Stimulated activated naive CD8-positive, alpha-beta T cell treated with anti-CD3 and anti-CD28 coated beads, Interleukin-15, Interleukin-2, amounts not matched to agents 100 ng/mL and 50 ng/mL, for 24 hours (primary cell): ENCODE data around the gene FRAT2.
"Not testable (repeated sequence)": the region's sequence is repeated elsewhere in the genome, so short reads cannot be mapped to it uniquely, and the experiment has no call there.

Source experiments
- H3K27ac Mint-ChIP-seq: one replicate; pipeline ENCODE4 v1.8.0; 2021; ENCODE audit warnings: mild to moderate bottlenecking, mixed read lengths
- H3K27me3 Mint-ChIP-seq: one replicate; pipeline ENCODE4 v1.8.0; 2021; ENCODE audit warnings: mixed read lengths
- H3K36me3 Mint-ChIP-seq: one replicate; pipeline ENCODE4 v1.8.0; 2021; ENCODE audit warnings: low read depth, mixed read lengths
- H3K4me1 Mint-ChIP-seq: one replicate; pipeline ENCODE4 v1.8.0; 2021; ENCODE audit warnings: low read depth, mixed read lengths
- H3K4me3 Mint-ChIP-seq: one replicate; pipeline ENCODE4 v1.8.0; 2021; ENCODE audit warnings: mild to moderate bottlenecking, mixed read lengths
- H3K9me3 Mint-ChIP-seq: one replicate; pipeline ENCODE4 v1.8.0; 2021; ENCODE audit warnings: mixed read lengths

The FRAT2 gene

GRCh38 chr10:97297556-97298222, 36.8 kb downstream of the FRAT2 start:
- Mint-ChIP-seq H3K36me3 (no peaks in the 10 kb centered on the region), H3K4me3 (no peak overlapping the region), H3K27ac (no peak overlapping the region), H3K9me3 (no peaks in the 10 kb centered on the region), H3K4me1 (peaks cover 6% of the 10 kb centered on the region), H3K27me3 (no peaks in the 10 kb centered on the region)

GRCh38 chr10:97292862-97293198, 41.7 kb downstream of the FRAT2 start:
- peaks cover 17% of the 10 kb centered on the region for H3K36me3 Mint-ChIP-seq
- no peaks in the 10 kb centered on the region for H3K9me3 Mint-ChIP-seq
- H3K4me1 Mint-ChIP-seq: peaks cover 25% of the 10 kb centered on the region
- H3K27me3 Mint-ChIP-seq: no peaks in the 10 kb centered on the region
- peak overlapping the region; percentile 91 for H3K27ac Mint-ChIP-seq
- H3K4me3 Mint-ChIP-seq: peak overlapping the region; percentile 99

- Mint-ChIP-seq H3K4me1 (peaks cover 25% of the 10 kb centered on the region), H3K4me3 (peak within 1 kb of the TSS; percentile 99)
Observed at GRCh38 chr10:97292097-97292861, 42.2 kb downstream of the FRAT2 start, which contains the start of gene ARHGAP19. Gene ARHGAP19 (minus strand): TSS chr10:97292637. CDS start chr10:97292627, 10 bp downstream.

GRCh38 chr10:97291357-97292096, 43.0 kb downstream of the FRAT2 start:
- Mint-ChIP-seq H3K27ac (peak overlapping the region; percentile 91), H3K9me3 (no peaks in the 10 kb centered on the region), H3K4me3 (peak overlapping the region; percentile 99), H3K36me3 (peaks cover 22% of the 10 kb centered on the region), H3K27me3 (no peaks in the 10 kb centered on the region), H3K4me1 (peaks cover 25% of the 10 kb centered on the region)

More at GRCh38 chr10:97292097-97292861, 42.2 kb downstream of the FRAT2 start, which contains the start of gene ARHGAP19:
- Mint-ChIP-seq H3K36me3 (peaks cover 19% of the 10 kb centered on the region), H3K27me3 (no peaks in the 10 kb centered on the region), H3K27ac (peak within 1 kb of the TSS; percentile 91), H3K9me3 (no peaks in the 10 kb centered on the region)

GRCh38 chr10:97290576-97291356, 43.8 kb downstream of the FRAT2 start:
- H3K27me3 Mint-ChIP-seq, H3K27ac Mint-ChIP-seq, H3K9me3 Mint-ChIP-seq, H3K4me3 Mint-ChIP-seq: not testable (repeated sequence)
- Mint-ChIP-seq H3K36me3 (peaks cover 24% of the 10 kb centered on the region), H3K4me1 (peaks cover 25% of the 10 kb centered on the region)

- H3K4me1 Mint-ChIP-seq: peaks cover 25% of the 10 kb centered on the region
Observed at GRCh38 chr10:97290076-97290475, 44.5 kb downstream of the FRAT2 start.

More at GRCh38 chr10:97290076-97290475, 44.5 kb downstream of the FRAT2 start:
- not testable (repeated sequence) for H3K27me3 Mint-ChIP-seq, H3K4me3 Mint-ChIP-seq, H3K9me3 Mint-ChIP-seq, H3K27ac Mint-ChIP-seq
- peaks cover 26% of the 10 kb centered on the region for H3K36me3 Mint-ChIP-seq
